IMR-90 (cell line): Measurements from ENCODE around the gene ANO7. TPM values are rescaled to one million over a fixed set of nuclear protein-coding genes. Genes with fewer than 3 reads are reported as not detected.

Experiments used
- ATAC-seq: fragments of 200-7000 bp; cut with Tn5 transposase; 2 replicates; pipeline ENCODE4 v1.9.1; 2020; ENCODE audit warnings: low read depth, mild to moderate bottlenecking, moderate library complexity
- BruUV-seq: library from RNA; stranded (reverse); fragments of 400-500 nt; replicated peaks from 2 replicates; lab custom pipeline; 2021; lab: Mats Ljungman, UMichigan
- CTCF ChIA-PET: fragments of 300-600 bp; formaldehyde crosslinking; extraction: SDS; loops from one replicate; lab custom pipeline; 2021; ENCODE audit warnings: antibody characterized with exemption; lab: Yijun Ruan, JAX
- POLR2A ChIA-PET: fragments of 300-600 bp; sonication (Branson Sonifier 250); formaldehyde crosslinking; loops from one replicate; lab custom pipeline; 2022; ENCODE audit warnings: antibody characterized with exemption; ENCODE audit not compliant: unreplicated experiment; lab: Charles Lee
- DNase-seq: peaks from one replicate; pipeline ENCODE4 v3.0.0; 2013
- H2AFZ ChIP-seq: replicated peaks from 2 replicates; pipeline ENCODE3; 2013; ENCODE audit warnings: low read length, mild to moderate bottlenecking; ENCODE audit not compliant: poor library complexity
- H2AK5ac ChIP-seq: 2 replicates; pipeline ENCODE4 v1.6.1; 2013; ENCODE audit warnings: low read depth, low read length, inconsistent platforms
- H2AK9ac ChIP-seq: replicated peaks from 2 replicates; pipeline ENCODE3; 2013; ENCODE audit warnings: mild to moderate bottlenecking, low read depth, low read length, moderate library complexity; ENCODE audit not compliant: poor library complexity
- H2BK120ac ChIP-seq: 2 replicates; pipeline ENCODE4 v1.6.1; 2013; ENCODE audit warnings: low read depth, low read length, inconsistent platforms
- H2BK15ac ChIP-seq: 3 replicates; pipeline ENCODE4 v1.6.1; 2013; ENCODE audit warnings: low read depth, low read length, inconsistent platforms
- H2BK20ac ChIP-seq: 2 replicates; pipeline ENCODE4 v1.6.1; 2013; ENCODE audit warnings: low read depth, mild to moderate bottlenecking, inconsistent platforms, low read length, moderate library complexity
- H2BK5ac ChIP-seq: 2 replicates; pipeline ENCODE4 v1.6.1; 2013; ENCODE audit warnings: mild to moderate bottlenecking, low read depth, low read length, inconsistent platforms; ENCODE audit not compliant: poor library complexity, severe bottlenecking
- H3K14ac ChIP-seq: replicated peaks from 2 replicates; pipeline ENCODE4 v1.6.1; 2013; ENCODE audit warnings: low read depth, low read length, inconsistent platforms
- H3K18ac ChIP-seq: 2 replicates; pipeline ENCODE4 v1.6.1; 2013; ENCODE audit warnings: low read depth, low read length, control low read depth
- H3K23ac ChIP-seq: 2 replicates; pipeline ENCODE4 v1.6.1; 2013; ENCODE audit warnings: low read depth, low read length, inconsistent platforms
- H3K27ac ChIP-seq: 2 replicates; pipeline ENCODE4 v1.5.1; 2013; ENCODE audit warnings: mild to moderate bottlenecking, control low read depth, low read length; ENCODE audit not compliant: insufficient read depth
- H3K27me3 ChIP-seq: 2 replicates; pipeline ENCODE4 v1.6.1; 2013; ENCODE audit warnings: low read length; ENCODE audit not compliant: control insufficient read depth, insufficient read depth
- H3K36me3 ChIP-seq: 2 replicates; pipeline ENCODE4 v1.6.1; 2013; ENCODE audit warnings: low read length, mixed read lengths; ENCODE audit not compliant: control insufficient read depth, insufficient read depth
- H3K4ac ChIP-seq: 2 replicates; pipeline ENCODE4 v1.6.1; 2013; ENCODE audit warnings: low read depth, low read length, inconsistent platforms
- H3K4me1 ChIP-seq: 2 replicates; pipeline ENCODE4 v1.6.1; 2013; ENCODE audit warnings: low read length, mixed read lengths; ENCODE audit not compliant: control insufficient read depth, insufficient read depth
- H3K4me2 ChIP-seq: 2 replicates; pipeline ENCODE4 v1.6.1; 2013; ENCODE audit warnings: low read depth, mild to moderate bottlenecking, control low read depth, low read length, moderate library complexity
- H3K4me3 ChIP-seq: 2 replicates; pipeline ENCODE4 v1.5.1; 2013; ENCODE audit warnings: low read depth, mild to moderate bottlenecking, control low read depth, low read length, moderate library complexity; ENCODE audit not compliant: insufficient read depth
- H3K56ac ChIP-seq: 2 replicates; pipeline ENCODE4 v1.6.1; 2013; ENCODE audit warnings: low read length, inconsistent platforms; ENCODE audit not compliant: insufficient read depth; ENCODE audit errors: extremely low read depth
- H3K79me1 ChIP-seq, 2 experiments: 2 replicates each; pipeline ENCODE4 v1.6.1; 2013; ENCODE audit warnings: low read length in 2 of 2, inconsistent platforms in 1 of 2, low read depth in 1 of 2
- H3K9ac ChIP-seq: 2 replicates; pipeline ENCODE4 v1.6.1; 2013; ENCODE audit warnings: low read depth, low read length, control low read depth
- H3K9me1 ChIP-seq: 2 replicates; pipeline ENCODE4 v1.6.1; 2013; ENCODE audit warnings: low read length, inconsistent platforms; ENCODE audit not compliant: insufficient read depth
- H3K9me3 ChIP-seq: 2 replicates; pipeline ENCODE4 v1.6.1; 2013; ENCODE audit warnings: low read length; ENCODE audit not compliant: control insufficient read depth, insufficient read depth
- H4K20me1 ChIP-seq: 2 replicates; pipeline ENCODE4 v1.6.1; 2013; ENCODE audit warnings: low read length, inconsistent platforms; ENCODE audit not compliant: insufficient read depth
- H4K5ac ChIP-seq: 2 replicates; pipeline ENCODE4 v1.6.1; 2013; ENCODE audit warnings: mild to moderate bottlenecking, low read depth, low read length, control low read depth
- H4K8ac ChIP-seq, 2 experiments: 2 replicates each; pipeline ENCODE4 v1.6.1; 2013; ENCODE audit warnings: low read depth in 2 of 2, low read length in 2 of 2, control low read depth in 1 of 2, inconsistent platforms in 1 of 2
- H4K91ac ChIP-seq: 2 replicates; pipeline ENCODE4 v1.6.1; 2013; ENCODE audit warnings: low read depth, low read length, inconsistent platforms; ENCODE audit not compliant: insufficient read depth
- BHLHE40 ChIP-seq: fragments of 150-350 bp; IDR thresholded peaks from 2 replicates; pipeline ENCODE4 v1.6.1; 2016; ENCODE audit warnings: mild to moderate bottlenecking, low read depth, low read length
- CEBPB ChIP-seq: IDR thresholded peaks from 2 replicates; pipeline ENCODE4 v1.6.1; 2012; ENCODE audit warnings: low read depth, low read length, improper control_type of control experiment
- CHD1 ChIP-seq: IDR thresholded peaks from 2 replicates; pipeline ENCODE4 v1.6.1; 2012; ENCODE audit warnings: low read depth, low read length, improper control_type of control experiment
- CTCF ChIP-seq: conservative IDR thresholded peaks from 2 replicates; pipeline ENCODE4 v1.5.1; 2012; ENCODE audit warnings: mild to moderate bottlenecking, low read depth, low read length, improper control_type of control experiment
- ELK1 ChIP-seq: fragments of 150-350 bp; IDR thresholded peaks from 2 replicates; pipeline ENCODE4 v1.6.1; 2016; ENCODE audit warnings: low read depth, mild to moderate bottlenecking, low read length, moderate library complexity, borderline replicate concordance
- FOS ChIP-seq: fragments of 150-350 bp; IDR thresholded peaks from 2 replicates; pipeline ENCODE4 v1.6.1; 2016; ENCODE audit warnings: low read depth, low read length
- MAFK ChIP-seq: IDR thresholded peaks from 2 replicates; pipeline ENCODE4 v1.6.1; 2012; ENCODE audit warnings: low read depth, low read length, improper control_type of control experiment
- MAZ ChIP-seq: IDR thresholded peaks from 2 replicates; pipeline ENCODE4 v1.6.1; 2012; ENCODE audit warnings: low read depth, mild to moderate bottlenecking, low read length, improper control_type of control experiment, moderate library complexity, borderline replicate concordance
- MXI1 ChIP-seq: IDR thresholded peaks from 2 replicates; pipeline ENCODE4 v1.6.1; 2012; ENCODE audit warnings: low read depth, mild to moderate bottlenecking, low read length, moderate library complexity, borderline replicate concordance
- NFE2L2 ChIP-seq: fragments of 150-350 bp; IDR thresholded peaks from 2 replicates; pipeline ENCODE4 v1.6.1; 2016; ENCODE audit warnings: low read depth, mild to moderate bottlenecking, low read length
- POLR2A ChIP-seq: IDR thresholded peaks from 2 replicates; pipeline ENCODE4 v1.6.1; 2012; ENCODE audit warnings: mild to moderate bottlenecking, low read depth, low read length
- RAD21 ChIP-seq: IDR thresholded peaks from 2 replicates; pipeline ENCODE4 v1.6.1; 2012; ENCODE audit warnings: low read length, improper control_type of control experiment
- RCOR1 ChIP-seq: IDR thresholded peaks from 2 replicates; pipeline ENCODE4 v1.6.1; 2012; ENCODE audit warnings: mild to moderate bottlenecking, low read length, improper control_type of control experiment; ENCODE audit not compliant: insufficient replicate concordance
- RFX5 ChIP-seq: IDR thresholded peaks from 2 replicates; pipeline ENCODE4 v1.8.0; 2012; ENCODE audit warnings: low read depth, mild to moderate bottlenecking, low read length, moderate library complexity
- SMC3 ChIP-seq: fragments of 150-350 bp; IDR thresholded peaks from 2 replicates; pipeline ENCODE4 v1.6.1; 2016; ENCODE audit warnings: low read depth, mild to moderate bottlenecking, antibody characterized with exemption, low read length, moderate library complexity
- USF2 ChIP-seq: fragments of 150-350 bp; IDR thresholded peaks from 2 replicates; pipeline ENCODE4 v1.6.1; 2017; ENCODE audit warnings: mild to moderate bottlenecking, antibody characterized with exemption, low read length, low read depth
- WGBS, 2 experiments: methylation state at CpG; one replicate each; pipeline versions ENCODE4 v1.1.5 to v1.1.7; 2013; ENCODE audit warnings: missing lambda C conversion rate in 2 of 2; ENCODE audit not compliant: insufficient read length in 1 of 2; ENCODE audit errors: extremely low coverage in 2 of 2; 5-methylcytosine and 5-hydroxymethylcytosine counted together
- dilution Hi-C: fragments of 300-500 bp; cut with HindIII; formaldehyde crosslinking; loops from one replicate; pipeline ENCODE4 v1.14.3; 2018; ENCODE audit warnings: low sequenced_read_pairs; ENCODE audit not compliant: unreplicated experiment
- in situ Hi-C: fragments of 300-500 bp; cut with MboI; formaldehyde crosslinking; loops from 3 replicates; pipeline ENCODE4 v1.14.3; 2019; ENCODE audit warnings: low sequenced_read_pairs, inconsistent platforms, mixed read lengths
- intact Hi-C: fragments of 100-400 bp; cut with micrococcal nuclease; formaldehyde crosslinking; loops from 2 replicates; pipeline ENCODE4 v1.10.0; 2022
- polyA plus RNA-seq, 3 experiments: library from polyadenylated mRNA; depleted of rRNA; stranded (reverse); fragments of >200 nt; gene quantifications; 2 replicates each; pipeline ENCODE4 v1.2.3, GENCODE V29; 2012; ENCODE audit warnings: low replicate concordance in 1 of 3
- total RNA-seq: library from RNA; depleted of rRNA; stranded (reverse); fragments of >200 nt; gene quantifications from 2 replicates; pipeline ENCODE4 v1.2.3, GENCODE V29; 2012

ANO7 gene
- total and polyA plus RNA-seq, 2 of the 4 experiments (the other 2 are of a cell fraction): 0.36 to 3.4 TPM

- dilution Hi-C loops (no loop called here), intact Hi-C loops (no loop called here), in situ Hi-C loops (no loop called here)
- Histone ChIP-seq H3K9me1 (no peaks in the 10 kb centered on the region), H3K4me2 (no peak overlapping the region), H3K18ac (no peak overlapping the region), H3K4ac (no peak overlapping the region), H4K20me1 (no peaks in the 10 kb centered on the region; the same call in 1 of the 2 replicates), H4K8ac (no peak overlapping the region), H3K9me3 (no peaks in the 10 kb centered on the region), H3K9ac (no peak overlapping the region), H3K23ac (no peak overlapping the region), H4K5ac (no peak overlapping the region), H3K56ac (no peak overlapping the region), H3K79me1 (no peaks in the 10 kb centered on the region), H4K91ac (no peak overlapping the region), H3K4me3 (no peak overlapping the region), H2BK120ac (no peak overlapping the region), H2BK15ac (no peak overlapping the region), H2BK20ac (no peak overlapping the region), H2AK9ac (no peak overlapping the region), H3K27me3 (peaks cover 7% of the 10 kb centered on the region), H3K27ac (no peak overlapping the region), H2BK5ac (no peak overlapping the region), H2AK5ac (no peak overlapping the region), H3K4me1 (no peaks in the 10 kb centered on the region), H3K14ac (no peak overlapping the region), H2AFZ (no peak overlapping the region), H3K36me3 (peaks cover 9% of the 10 kb centered on the region)
- TF ChIP-seq POLR2A: no peak
- no peak for TF ChIP-seq BHLHE40
- TF ChIP-seq FOS: no peak
- TF ChIP-seq NFE2L2: no peak
- no peak for TF ChIP-seq CHD1
- no peak for TF ChIP-seq MAZ
- no peak for TF ChIP-seq RAD21
- TF ChIP-seq CTCF: no peak
- TF ChIP-seq MXI1: no peak
- no peak for TF ChIP-seq MAFK
- TF ChIP-seq RCOR1: no peak
- no peak for TF ChIP-seq USF2
- TF ChIP-seq SMC3: no peak
- no peak for TF ChIP-seq RFX5
- TF ChIP-seq ELK1: no peak
- no peak for TF ChIP-seq CEBPB
- DNase-seq (no peak), ATAC-seq (no peak)
- CTCF ChIA-PET: no interaction called here
- POLR2A ChIA-PET: no interaction called here
- no TSS peak for BruUV-seq
- 44 to 86% methylated on average over 1 to 5 of the region's 14 CpGs for WGBS, 2 experiments
These were observed 1.2 kb upstream of the ANO7 start for GRCh38 chr2:241187101-241187917.
